ENCODE measurements around the gene ACSF2.

DNA sequence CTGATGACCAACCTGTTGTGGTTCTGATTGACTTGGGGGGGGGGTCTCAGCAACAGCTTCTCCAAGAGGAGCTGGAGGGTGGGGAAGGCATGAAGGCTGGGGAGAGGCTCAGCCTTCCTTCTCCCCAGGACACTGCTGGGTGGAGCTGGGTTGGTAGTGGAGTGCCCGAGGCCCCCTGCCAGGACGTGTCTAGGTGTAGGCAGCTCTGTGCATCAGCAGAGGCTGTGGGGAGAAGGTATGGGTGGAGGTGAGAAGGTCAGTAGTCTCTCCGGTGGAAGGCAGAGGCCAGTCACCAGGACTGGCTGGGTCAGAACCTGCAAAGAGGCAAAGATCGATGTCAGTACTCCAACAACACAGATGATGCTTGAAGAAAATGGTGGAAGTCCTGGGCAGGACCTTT is 38.7 kb downstream of the ACSF2 start:
- TF ChIP-seq RAD21 (conservative IDR thresholded peaks at IDR 0.05), result no peak
- TF ChIP-seq CTCF (IDR thresholded peaks at IDR 0.05; ENCODE audit: poor library complexity, severe bottlenecking), result no peak
- no peak for TF ChIP-seq MXI1 (conservative IDR thresholded peaks at IDR 0.05; ENCODE audit: poor library complexity, severe bottlenecking)
- TF ChIP-seq, protein P1, sequence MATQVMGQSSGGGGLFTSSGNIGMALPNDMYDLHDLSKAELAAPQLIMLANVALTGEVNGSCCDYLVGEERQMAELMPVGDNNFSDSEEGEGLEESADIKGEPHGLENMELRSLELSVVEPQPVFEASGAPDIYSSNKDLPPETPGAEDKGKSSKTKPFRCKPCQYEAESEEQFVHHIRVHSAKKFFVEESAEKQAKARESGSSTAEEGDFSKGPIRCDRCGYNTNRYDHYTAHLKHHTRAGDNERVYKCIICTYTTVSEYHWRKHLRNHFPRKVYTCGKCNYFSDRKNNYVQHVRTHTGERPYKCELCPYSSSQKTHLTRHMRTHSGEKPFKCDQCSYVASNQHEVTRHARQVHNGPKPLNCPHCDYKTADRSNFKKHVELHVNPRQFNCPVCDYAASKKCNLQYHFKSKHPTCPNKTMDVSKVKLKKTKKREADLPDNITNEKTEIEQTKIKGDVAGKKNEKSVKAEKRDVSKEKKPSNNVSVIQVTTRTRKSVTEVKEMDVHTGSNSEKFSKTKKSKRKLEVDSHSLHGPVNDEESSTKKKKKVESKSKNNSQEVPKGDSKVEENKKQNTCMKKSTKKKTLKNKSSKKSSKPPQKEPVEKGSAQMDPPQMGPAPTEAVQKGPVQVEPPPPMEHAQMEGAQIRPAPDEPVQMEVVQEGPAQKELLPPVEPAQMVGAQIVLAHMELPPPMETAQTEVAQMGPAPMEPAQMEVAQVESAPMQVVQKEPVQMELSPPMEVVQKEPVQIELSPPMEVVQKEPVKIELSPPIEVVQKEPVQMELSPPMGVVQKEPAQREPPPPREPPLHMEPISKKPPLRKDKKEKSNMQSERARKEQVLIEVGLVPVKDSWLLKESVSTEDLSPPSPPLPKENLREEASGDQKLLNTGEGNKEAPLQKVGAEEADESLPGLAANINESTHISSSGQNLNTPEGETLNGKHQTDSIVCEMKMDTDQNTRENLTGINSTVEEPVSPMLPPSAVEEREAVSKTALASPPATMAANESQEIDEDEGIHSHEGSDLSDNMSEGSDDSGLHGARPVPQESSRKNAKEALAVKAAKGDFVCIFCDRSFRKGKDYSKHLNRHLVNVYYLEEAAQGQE (IDR thresholded peaks at IDR 0.05; ENCODE audit: borderline replicate concordance), result no peak
- no peak for TF ChIP-seq EP300 (conservative IDR thresholded peaks at IDR 0.05; ENCODE audit: poor library complexity, severe bottlenecking)
- no peak for TF ChIP-seq EZH2 (IDR thresholded peaks at IDR 0.05; ENCODE audit: borderline replicate concordance, insufficient read depth, low read length, poor library complexity, severe bottlenecking)
- TF ChIP-seq POLR2AphosphoS5 (IDR thresholded peaks at IDR 0.05), result no peak
- no peak for TF ChIP-seq SMC3 (conservative IDR thresholded peaks at IDR 0.05; ENCODE audit: poor library complexity)

Data from neural cell (in vitro differentiated cells).